OCI-LY1 (cell line): ENCODE results near the gene TDRD10.

Experiments
- EZH2 ChIP-seq: fragments of 200-600 bp; sonication (generic), shearing (Covaris generic); IDR thresholded peaks from 2 replicates; pipeline ENCODE4 v1.8.0; 2017; ENCODE audit warnings: borderline replicate concordance, mixed run types, mild to moderate bottlenecking, antibody characterized with exemption, low read length, moderate library complexity, mixed read lengths
- TF ChIP-seq, protein P1 (sequence below): fragments of 200-600 bp; sonication (generic), shearing (Covaris generic); IDR thresholded peaks from 2 replicates; pipeline ENCODE4 v1.5.1; 2017; ENCODE audit warnings: mild to moderate bottlenecking, antibody characterized with exemption, low read length, moderate library complexity, mixed read lengths

DNA sequence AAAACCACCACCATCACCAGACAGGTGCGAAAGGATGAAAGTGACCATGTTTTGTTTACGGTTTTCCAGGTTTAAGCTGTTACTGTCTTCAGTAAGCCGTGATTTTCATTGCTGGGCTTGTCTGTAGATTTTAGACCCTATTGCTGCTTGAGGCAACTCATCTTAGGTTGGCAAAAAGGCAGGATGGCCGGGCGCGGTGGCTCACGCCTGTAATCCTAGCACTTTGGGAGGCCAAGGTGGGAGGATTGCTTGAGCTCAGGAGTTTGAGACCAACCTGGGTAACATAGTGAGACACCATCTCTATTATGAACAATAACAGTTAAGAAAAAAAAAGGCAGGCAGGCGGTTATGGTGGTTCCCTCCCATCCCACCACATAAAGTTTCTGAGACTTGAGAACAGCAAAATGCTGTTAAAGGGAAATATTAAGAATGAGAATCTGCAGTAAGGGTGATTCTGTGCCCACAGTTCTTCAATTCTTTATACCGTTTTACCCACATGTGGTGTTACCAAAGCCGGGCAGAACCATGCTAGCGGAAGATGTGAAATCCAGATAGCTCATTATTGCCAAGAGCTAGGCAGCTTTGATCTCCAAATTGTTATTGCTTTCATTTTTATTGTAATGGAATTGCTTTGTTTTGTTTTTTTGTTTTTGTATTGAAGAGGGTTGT lies 34.5 kb upstream of the TDRD10 start:
- TF ChIP-seq, protein P1, sequence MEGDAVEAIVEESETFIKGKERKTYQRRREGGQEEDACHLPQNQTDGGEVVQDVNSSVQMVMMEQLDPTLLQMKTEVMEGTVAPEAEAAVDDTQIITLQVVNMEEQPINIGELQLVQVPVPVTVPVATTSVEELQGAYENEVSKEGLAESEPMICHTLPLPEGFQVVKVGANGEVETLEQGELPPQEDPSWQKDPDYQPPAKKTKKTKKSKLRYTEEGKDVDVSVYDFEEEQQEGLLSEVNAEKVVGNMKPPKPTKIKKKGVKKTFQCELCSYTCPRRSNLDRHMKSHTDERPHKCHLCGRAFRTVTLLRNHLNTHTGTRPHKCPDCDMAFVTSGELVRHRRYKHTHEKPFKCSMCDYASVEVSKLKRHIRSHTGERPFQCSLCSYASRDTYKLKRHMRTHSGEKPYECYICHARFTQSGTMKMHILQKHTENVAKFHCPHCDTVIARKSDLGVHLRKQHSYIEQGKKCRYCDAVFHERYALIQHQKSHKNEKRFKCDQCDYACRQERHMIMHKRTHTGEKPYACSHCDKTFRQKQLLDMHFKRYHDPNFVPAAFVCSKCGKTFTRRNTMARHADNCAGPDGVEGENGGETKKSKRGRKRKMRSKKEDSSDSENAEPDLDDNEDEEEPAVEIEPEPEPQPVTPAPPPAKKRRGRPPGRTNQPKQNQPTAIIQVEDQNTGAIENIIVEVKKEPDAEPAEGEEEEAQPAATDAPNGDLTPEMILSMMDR: no peak
- no peak for TF ChIP-seq EZH2
